Peyer's patch (tissue), 4 donors: Measurements from ENCODE around the gene EPHA7. TPM values are rescaled to one million over a fixed set of nuclear protein-coding genes. Genes with fewer than 3 reads are reported as not detected.

Source experiments
- DNase-seq, 3 donors: peaks; one replicate each; pipeline ENCODE4 v3.0.0-alpha.2; 2017 to 2019
- H3K27ac ChIP-seq, 4 donors: fragments of 200-600 bp; sonication (generic); one replicate each; pipeline ENCODE4 v1.5.1; 2016 to 2019
- H3K27me3 ChIP-seq, 2 donors: fragments of 200-600 bp; sonication (generic); one replicate each; pipeline ENCODE4 v1.5.1; 2019
- H3K36me3 ChIP-seq, 3 donors: fragments of 200-600 bp; sonication (generic); one replicate each; pipeline ENCODE4 v1.5.1; 2016 to 2019
- H3K4me1 ChIP-seq, 4 donors: fragments of 200-600 bp; sonication (generic); one replicate each; pipeline ENCODE4 v1.5.1; 2016 to 2019
- H3K4me3 ChIP-seq, 4 donors: fragments of 200-600 bp; sonication (generic); 1 replicate in 3 of 4; 2 replicates in 1 of 4; pipeline ENCODE4 v1.5.1; 2016 to 2019; ENCODE audit warnings: mild to moderate bottlenecking in 1 of 4
- H3K9me3 ChIP-seq, 4 donors: fragments of 200-600 bp; sonication (generic); one replicate each; pipeline ENCODE4 v1.5.1; 2016 to 2019; ENCODE audit warnings: mild to moderate bottlenecking in 1 of 4
- POLR2A ChIP-seq, 2 donors: fragments of 450-650 bp; IDR thresholded peaks; one replicate each; pipeline ENCODE4 v1.5.1; 2017; ENCODE audit warnings: antibody characterized with exemption in 2 of 2, mild to moderate bottlenecking in 2 of 2, moderate library complexity in 2 of 2
- total RNA-seq, 4 donors: library from RNA; depleted of rRNA; stranded (reverse); fragments of >200 nt; gene quantifications; one replicate each; pipeline ENCODE4 v1.1.0, GENCODE V29; 2016
- TF ChIP-seq, protein P1 (sequence below), 6 experiments: fragments of 450-650 bp in 4 of 6; fragments of 200-600 bp in 2 of 6; sonication (generic) in 1 of 6; IDR thresholded peaks; one replicate each; pipeline ENCODE4 v1.5.1; 2017 to 2019; ENCODE audit warnings: antibody characterized with exemption in 6 of 6, mild to moderate bottlenecking in 3 of 6, moderate library complexity in 1 of 6

The EPHA7 gene
- total RNA-seq, 4 donors from 2014 or later: 1.5 to 6.6 (median 3.9) TPM; not detected in 1

DNA sequence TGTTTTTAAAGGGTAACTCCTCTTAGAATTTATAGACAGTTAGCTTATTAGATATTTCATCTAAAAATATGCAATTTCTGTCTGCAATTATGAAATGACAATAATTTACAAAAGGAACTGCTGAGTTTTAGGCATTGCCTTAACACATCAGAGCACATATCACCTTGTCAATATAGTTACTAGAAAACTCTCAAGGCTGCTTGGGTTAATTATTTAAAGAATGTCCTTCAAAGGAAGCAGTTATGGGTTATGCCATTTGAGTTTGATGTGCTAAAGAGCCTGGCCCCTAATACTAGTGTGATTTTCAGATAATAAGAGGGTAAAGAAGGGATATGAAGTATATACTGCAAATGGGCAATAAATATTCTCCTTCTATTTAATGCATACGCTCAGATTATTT lies 192.5 kb downstream of the EPHA7 start:
- Histone ChIP-seq H3K4me3 (no peak overlapping the region), H3K36me3 (no peaks in the 10 kb centered on the region), H3K9me3 (no peaks in the 10 kb centered on the region), H3K27ac (no peak overlapping the region), H3K27me3 (no peaks in the 10 kb centered on the region), H3K4me1 (no peaks in the 10 kb centered on the region)
- DNase-seq: no peak
- TF ChIP-seq, protein P1, sequence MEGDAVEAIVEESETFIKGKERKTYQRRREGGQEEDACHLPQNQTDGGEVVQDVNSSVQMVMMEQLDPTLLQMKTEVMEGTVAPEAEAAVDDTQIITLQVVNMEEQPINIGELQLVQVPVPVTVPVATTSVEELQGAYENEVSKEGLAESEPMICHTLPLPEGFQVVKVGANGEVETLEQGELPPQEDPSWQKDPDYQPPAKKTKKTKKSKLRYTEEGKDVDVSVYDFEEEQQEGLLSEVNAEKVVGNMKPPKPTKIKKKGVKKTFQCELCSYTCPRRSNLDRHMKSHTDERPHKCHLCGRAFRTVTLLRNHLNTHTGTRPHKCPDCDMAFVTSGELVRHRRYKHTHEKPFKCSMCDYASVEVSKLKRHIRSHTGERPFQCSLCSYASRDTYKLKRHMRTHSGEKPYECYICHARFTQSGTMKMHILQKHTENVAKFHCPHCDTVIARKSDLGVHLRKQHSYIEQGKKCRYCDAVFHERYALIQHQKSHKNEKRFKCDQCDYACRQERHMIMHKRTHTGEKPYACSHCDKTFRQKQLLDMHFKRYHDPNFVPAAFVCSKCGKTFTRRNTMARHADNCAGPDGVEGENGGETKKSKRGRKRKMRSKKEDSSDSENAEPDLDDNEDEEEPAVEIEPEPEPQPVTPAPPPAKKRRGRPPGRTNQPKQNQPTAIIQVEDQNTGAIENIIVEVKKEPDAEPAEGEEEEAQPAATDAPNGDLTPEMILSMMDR (IDR thresholded peaks at IDR 0.05): no peak
- no peak for TF ChIP-seq POLR2A (IDR thresholded peaks at IDR 0.05)

DNA sequence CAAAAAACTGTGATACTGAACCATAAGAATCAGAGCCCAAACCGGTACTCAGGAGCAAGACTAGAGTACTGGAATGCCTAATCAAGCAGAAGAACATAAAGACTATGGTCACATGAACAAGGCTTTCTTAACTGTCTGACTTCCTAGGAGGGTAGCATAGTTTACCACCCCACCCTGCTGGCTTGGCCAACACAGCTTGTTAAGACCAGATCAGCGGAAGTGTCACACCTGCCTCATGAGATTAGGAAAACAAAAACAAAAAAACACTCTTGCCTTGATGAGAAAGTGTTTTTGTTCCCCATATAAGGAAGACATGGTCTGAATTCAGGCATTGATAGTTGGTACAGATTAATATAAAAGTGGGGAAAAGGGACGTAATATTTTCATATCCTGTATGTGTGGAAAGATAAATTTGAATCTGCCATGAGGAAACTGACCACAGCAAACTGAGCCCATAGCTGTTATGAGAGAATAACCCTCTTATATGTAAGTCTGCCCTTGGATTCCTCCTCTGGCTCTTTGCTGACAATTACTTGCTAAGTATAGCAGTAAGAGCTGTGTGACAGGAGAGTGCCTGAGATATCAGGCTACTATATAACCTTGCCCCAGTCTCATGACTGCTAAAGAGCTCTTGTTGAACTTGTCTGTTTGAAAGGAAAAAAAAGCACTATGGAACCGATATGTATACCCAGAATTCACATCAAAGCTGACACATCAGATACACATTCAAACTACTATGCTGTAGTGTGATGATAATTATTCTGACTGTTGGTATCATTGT lies 197.1 kb downstream of the EPHA7 start:
- H3K27ac ChIP-seq: no peak overlapping the region
- DNase-seq: no peak
- no peaks in the 10 kb centered on the region for H3K27me3 ChIP-seq
- H3K9me3 ChIP-seq: no peaks in the 10 kb centered on the region
- TF ChIP-seq, protein P1 (IDR thresholded peaks at IDR 0.05): no peak
- no peak for TF ChIP-seq POLR2A (IDR thresholded peaks at IDR 0.05)
- H3K4me3 ChIP-seq: no peak overlapping the region
- H3K36me3 ChIP-seq: no peaks in the 10 kb centered on the region
- no peaks in the 10 kb centered on the region for H3K4me1 ChIP-seq

DNA sequence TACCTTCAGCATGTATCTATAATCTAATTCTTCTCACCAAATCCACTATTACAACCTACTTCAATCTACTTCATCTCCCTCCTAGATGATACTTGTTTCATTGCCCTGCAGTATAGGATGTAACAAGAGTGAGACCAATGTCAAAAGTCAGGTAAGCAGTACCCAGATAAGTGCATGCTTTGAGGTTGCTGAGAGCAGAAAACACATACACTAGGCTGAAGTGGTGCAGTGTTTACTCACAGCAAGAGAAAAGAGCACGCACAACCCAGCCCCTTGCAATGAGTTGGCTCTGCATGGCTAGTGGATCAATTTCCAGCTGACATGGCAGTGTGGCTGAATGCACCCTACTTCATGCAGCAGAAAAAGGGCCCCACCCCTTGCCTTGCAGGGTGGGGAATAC lies 199.9 kb downstream of the EPHA7 start:
- DNase-seq: no peak
- H3K4me3 ChIP-seq: no peak overlapping the region

DNA sequence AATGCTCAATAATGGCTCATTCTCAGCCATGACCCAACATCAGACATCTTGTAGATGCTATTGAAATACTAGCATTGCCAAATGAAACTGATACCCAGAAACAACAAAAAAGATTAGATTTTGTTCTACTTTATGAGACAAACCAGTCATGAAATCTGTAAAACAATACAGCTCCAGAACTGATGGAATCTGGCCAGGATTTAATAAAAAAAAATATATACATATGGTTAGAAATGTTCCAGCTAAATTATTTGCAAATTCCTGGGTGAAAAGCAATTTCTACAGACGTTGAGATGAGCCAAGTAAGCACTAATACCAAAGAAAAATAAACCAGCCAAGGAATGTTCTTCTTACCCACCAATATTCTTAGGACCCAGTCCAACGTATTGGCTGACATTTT lies 201.3 kb downstream of the EPHA7 start:
- no peak for DNase-seq
- Histone ChIP-seq H3K9me3 (no peaks in the 10 kb centered on the region), H3K36me3 (no peaks in the 10 kb centered on the region), H3K4me3 (no peak overlapping the region), H3K27me3 (no peaks in the 10 kb centered on the region), H3K4me1 (no peaks in the 10 kb centered on the region), H3K27ac (no peak overlapping the region)
- no peak for TF ChIP-seq POLR2A (IDR thresholded peaks at IDR 0.05)
- TF ChIP-seq, protein P1 (IDR thresholded peaks at IDR 0.05): no peak

More for the DNA sequence above, 199.9 kb downstream of the EPHA7 start:
- TF ChIP-seq, protein P1 (IDR thresholded peaks at IDR 0.05): no peak
- TF ChIP-seq POLR2A (IDR thresholded peaks at IDR 0.05): no peak
- Histone ChIP-seq H3K36me3 (no peaks in the 10 kb centered on the region), H3K27ac (no peak overlapping the region), H3K27me3 (no peaks in the 10 kb centered on the region), H3K9me3 (no peaks in the 10 kb centered on the region), H3K4me1 (no peaks in the 10 kb centered on the region)

DNA sequence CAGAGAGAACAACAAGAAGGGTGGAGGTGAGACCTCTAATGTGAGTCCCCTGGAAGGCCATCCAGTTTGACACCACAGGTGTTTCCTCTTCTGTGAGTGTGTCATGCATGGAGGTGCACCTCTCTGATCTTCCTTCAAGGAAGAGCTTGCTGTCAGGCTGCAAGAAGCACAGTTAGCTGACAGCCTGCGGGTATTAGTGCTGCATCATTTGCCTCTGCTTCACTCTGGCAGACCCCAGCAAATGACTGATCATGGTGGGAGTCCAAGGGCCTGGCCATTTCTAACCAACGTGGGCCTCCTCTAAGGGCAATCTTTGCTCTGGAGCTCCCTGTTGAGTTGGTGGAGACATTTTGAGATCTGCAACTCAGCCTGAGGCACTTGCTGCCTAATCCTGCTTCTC lies 206.3 kb downstream of the EPHA7 start:
- no peak for DNase-seq
- Histone ChIP-seq H3K36me3 (no peaks in the 10 kb centered on the region), H3K9me3 (no peaks in the 10 kb centered on the region), H3K4me1 (no peaks in the 10 kb centered on the region), H3K27ac (no peak overlapping the region), H3K4me3 (no peak overlapping the region), H3K27me3 (no peaks in the 10 kb centered on the region)
- TF ChIP-seq, protein P1 (IDR thresholded peaks at IDR 0.05): no peak
- no peak for TF ChIP-seq POLR2A (IDR thresholded peaks at IDR 0.05)
